Retinal pigment epithelial cell (primary cell): ENCODE data around the gene ESX1.
"Not testable (repeated sequence)": the region's sequence is repeated elsewhere in the genome, so short reads cannot be mapped to it uniquely, and the experiment has no call there.

Source experiments
- DNase-seq: peaks from one replicate; pipeline ENCODE4 v3.0.0-alpha.2; 2010; ENCODE audit warnings: low read depth
- H3K4me3 ChIP-seq: 2 replicates; pipeline ENCODE4 v1.5.1; 2011; ENCODE audit warnings: mild to moderate bottlenecking, low read length, control low read depth, moderate library complexity
- CTCF ChIP-seq: conservative IDR thresholded peaks from 2 replicates; pipeline ENCODE4 v1.5.1; 2011; ENCODE audit warnings: low read depth, low read length, control low read depth, inconsistent platforms

The ESX1 gene

GRCh38 chrX:104253567-104254441, 929 bp downstream of the ESX1 start:
- H3K4me3 ChIP-seq, result no peak overlapping the region
- peak; percentile 26 for TF ChIP-seq CTCF
- DNase-seq, result no peak

GRCh38 chrX:104250470-104250869, 4.3 kb downstream of the ESX1 start:
- H3K4me3 ChIP-seq, result no peak overlapping the region
- no peak for TF ChIP-seq CTCF
- no peak for DNase-seq

GRCh38 chrX:104230060-104230459, 24.7 kb downstream of the ESX1 start:
- H3K4me3 ChIP-seq, DNase-seq: not testable (repeated sequence)

- no peak for DNase-seq
- H3K4me3 ChIP-seq, result no peak overlapping the region
- TF ChIP-seq CTCF, result no peak
Observed at GRCh38 chrX:104211187-104211586, 43.5 kb downstream of the ESX1 start.

- DNase-seq, result no peak
- TF ChIP-seq CTCF, result no peak
Observed at GRCh38 chrX:104205548-104205947, 49.2 kb downstream of the ESX1 start.

More at GRCh38 chrX:104205548-104205947, 49.2 kb downstream of the ESX1 start:
- H3K4me3 ChIP-seq, result no peak overlapping the region
